ENCODE results near the gene MRPL28.

GRCh38 chr16:373020-373598, 2.8 kb upstream of the MRPL28 start:
- no peak for TF ChIP-seq PKNOX1 (IDR thresholded peaks at IDR 0.05)
- no peak for TF ChIP-seq NFRKB (IDR thresholded peaks at IDR 0.05)
- no peak for TF ChIP-seq BHLHE40 (IDR thresholded peaks at IDR 0.05; ENCODE audit: borderline replicate concordance)
- no peak for TF ChIP-seq FOXA1 (IDR thresholded peaks at IDR 0.05)
- TF ChIP-seq HDGF (IDR thresholded peaks at IDR 0.05; ENCODE audit: borderline replicate concordance), result no peak
- no peak for TF ChIP-seq ELF4 (IDR thresholded peaks at IDR 0.05)
